Osteoblast (primary cell): Measurements from ENCODE around the gene MICALL2. TPM values are rescaled to one million over a fixed set of nuclear protein-coding genes. Genes with fewer than 3 reads are reported as not detected.

Experiments
- DNase-seq: peaks from one replicate; pipeline ENCODE4 v3.0.0; 2011; ENCODE audit warnings: low spot score, mixed read lengths; ENCODE audit not compliant: insufficient read length; ENCODE audit errors: missing footprints
- H2AFZ ChIP-seq: 2 replicates; pipeline ENCODE4 v1.6.0; 2011; ENCODE audit warnings: mild to moderate bottlenecking, low read length
- H3K27ac ChIP-seq: 2 replicates; pipeline ENCODE4 v1.5.1; 2011; ENCODE audit warnings: mild to moderate bottlenecking, low read depth, low read length, moderate library complexity
- H3K27me3 ChIP-seq: 2 replicates; pipeline ENCODE4 v1.6.0; 2012; ENCODE audit warnings: mild to moderate bottlenecking, control low read depth, inconsistent platforms, low read length, moderate library complexity; ENCODE audit not compliant: insufficient read depth
- H3K36me3 ChIP-seq: 2 replicates; pipeline ENCODE4 v1.5.1; 2011; ENCODE audit warnings: mild to moderate bottlenecking, low read length, control low read depth, moderate library complexity; ENCODE audit not compliant: insufficient read depth
- H3K4me1 ChIP-seq: 2 replicates; pipeline ENCODE4 v1.5.1; 2011; ENCODE audit warnings: mild to moderate bottlenecking, low read length, control low read depth, moderate library complexity; ENCODE audit not compliant: insufficient read depth
- H3K4me2 ChIP-seq: 2 replicates; pipeline ENCODE4 v1.6.0; 2011; ENCODE audit warnings: mild to moderate bottlenecking, low read length; ENCODE audit not compliant: insufficient read depth
- H3K4me3 ChIP-seq: fragments of 200-600 bp; sonication (generic); 3 replicates; pipeline ENCODE4 v1.5.1; 2012; ENCODE audit warnings: mild to moderate bottlenecking, low read length, inconsistent platforms; ENCODE audit not compliant: insufficient read depth
- H3K79me2 ChIP-seq: 2 replicates; pipeline ENCODE4 v1.6.0; 2012; ENCODE audit warnings: mild to moderate bottlenecking, low read length, control low read depth, inconsistent platforms; ENCODE audit not compliant: insufficient read depth
- H3K9me3 ChIP-seq: 2 replicates; pipeline ENCODE4 v1.5.1; 2011; ENCODE audit warnings: low read depth, low read length, control low read depth
- H4K20me1 ChIP-seq: 2 replicates; pipeline ENCODE4 v1.6.0; 2012; ENCODE audit warnings: mild to moderate bottlenecking, low read length, control low read depth; ENCODE audit not compliant: insufficient read depth
- total RNA-seq: library from RNA; depleted of rRNA; stranded (reverse); fragments of >200 nt; gene quantifications from 2 replicates; pipeline ENCODE4 v1.2.3, GENCODE V29; 2012
- TF ChIP-seq, protein P1 (sequence below): IDR thresholded peaks from 2 replicates; pipeline ENCODE4 v1.5.1; 2011; ENCODE audit warnings: mild to moderate bottlenecking, low read depth, low read length, moderate library complexity; ENCODE audit errors: extremely low read depth

MICALL2 gene
- total RNA-seq, 1 donor, result 30.4 TPM

DNA sequence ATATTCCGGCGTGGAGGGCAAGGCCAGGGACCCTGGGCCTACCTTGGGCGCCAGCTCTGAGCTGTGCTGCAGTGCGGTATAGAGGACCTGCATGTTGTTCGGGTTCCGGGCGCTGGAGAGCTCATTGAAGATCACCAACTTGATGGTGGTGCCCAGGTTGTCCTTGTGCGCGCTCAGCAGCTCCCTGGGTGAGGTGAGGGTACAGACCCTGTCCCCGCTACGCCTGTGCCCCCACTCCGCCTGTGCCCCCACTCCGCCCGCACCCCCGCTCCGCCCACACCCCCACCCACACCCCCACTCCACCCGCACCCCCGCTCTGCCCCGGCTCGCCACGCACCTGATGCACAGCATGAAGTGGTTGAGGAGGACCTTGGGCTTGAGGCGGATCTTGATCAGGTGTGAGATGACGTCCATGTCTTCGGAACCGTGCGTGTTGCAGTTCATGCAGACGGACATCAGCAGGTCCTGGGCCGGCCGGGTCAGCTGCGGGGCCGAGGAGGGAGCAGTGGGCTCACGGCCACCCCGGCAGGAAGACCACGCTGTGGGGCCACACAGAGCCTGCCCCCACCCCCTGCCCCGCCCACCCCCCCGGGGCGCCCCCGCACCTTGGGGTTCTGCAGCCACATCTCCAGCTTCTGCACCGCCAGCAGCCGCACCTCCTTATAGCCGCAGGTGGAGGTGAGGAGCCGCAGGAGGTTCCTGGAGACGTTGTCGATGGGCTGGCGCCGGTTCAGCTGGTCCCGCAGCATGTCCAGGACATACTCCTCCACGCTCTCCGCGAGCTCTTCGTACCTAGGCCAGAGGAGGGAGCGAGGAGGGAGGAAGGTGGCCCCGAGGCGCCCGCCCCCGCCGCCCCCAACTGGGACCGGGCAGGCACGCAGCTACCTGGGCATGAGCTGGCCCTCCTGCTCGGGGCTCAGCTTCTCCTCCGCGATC is 39.4 kb upstream of the MICALL2 start:
- Histone ChIP-seq H3K4me1 (peaks cover 11% of the 10 kb centered on the region), H3K4me3 (no peak overlapping the region), H4K20me1 (peaks cover 24% of the 10 kb centered on the region), H2AFZ (no peak overlapping the region), H3K4me2 (no peak overlapping the region), H3K27ac (no peak overlapping the region), H3K36me3 (peaks cover 39% of the 10 kb centered on the region), H3K9me3 (no peaks in the 10 kb centered on the region), H3K79me2 (peaks cover 36% of the 10 kb centered on the region), H3K27me3 (no peaks in the 10 kb centered on the region)
- no peak for DNase-seq
- TF ChIP-seq, protein P1, sequence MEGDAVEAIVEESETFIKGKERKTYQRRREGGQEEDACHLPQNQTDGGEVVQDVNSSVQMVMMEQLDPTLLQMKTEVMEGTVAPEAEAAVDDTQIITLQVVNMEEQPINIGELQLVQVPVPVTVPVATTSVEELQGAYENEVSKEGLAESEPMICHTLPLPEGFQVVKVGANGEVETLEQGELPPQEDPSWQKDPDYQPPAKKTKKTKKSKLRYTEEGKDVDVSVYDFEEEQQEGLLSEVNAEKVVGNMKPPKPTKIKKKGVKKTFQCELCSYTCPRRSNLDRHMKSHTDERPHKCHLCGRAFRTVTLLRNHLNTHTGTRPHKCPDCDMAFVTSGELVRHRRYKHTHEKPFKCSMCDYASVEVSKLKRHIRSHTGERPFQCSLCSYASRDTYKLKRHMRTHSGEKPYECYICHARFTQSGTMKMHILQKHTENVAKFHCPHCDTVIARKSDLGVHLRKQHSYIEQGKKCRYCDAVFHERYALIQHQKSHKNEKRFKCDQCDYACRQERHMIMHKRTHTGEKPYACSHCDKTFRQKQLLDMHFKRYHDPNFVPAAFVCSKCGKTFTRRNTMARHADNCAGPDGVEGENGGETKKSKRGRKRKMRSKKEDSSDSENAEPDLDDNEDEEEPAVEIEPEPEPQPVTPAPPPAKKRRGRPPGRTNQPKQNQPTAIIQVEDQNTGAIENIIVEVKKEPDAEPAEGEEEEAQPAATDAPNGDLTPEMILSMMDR, result no peak

DNA sequence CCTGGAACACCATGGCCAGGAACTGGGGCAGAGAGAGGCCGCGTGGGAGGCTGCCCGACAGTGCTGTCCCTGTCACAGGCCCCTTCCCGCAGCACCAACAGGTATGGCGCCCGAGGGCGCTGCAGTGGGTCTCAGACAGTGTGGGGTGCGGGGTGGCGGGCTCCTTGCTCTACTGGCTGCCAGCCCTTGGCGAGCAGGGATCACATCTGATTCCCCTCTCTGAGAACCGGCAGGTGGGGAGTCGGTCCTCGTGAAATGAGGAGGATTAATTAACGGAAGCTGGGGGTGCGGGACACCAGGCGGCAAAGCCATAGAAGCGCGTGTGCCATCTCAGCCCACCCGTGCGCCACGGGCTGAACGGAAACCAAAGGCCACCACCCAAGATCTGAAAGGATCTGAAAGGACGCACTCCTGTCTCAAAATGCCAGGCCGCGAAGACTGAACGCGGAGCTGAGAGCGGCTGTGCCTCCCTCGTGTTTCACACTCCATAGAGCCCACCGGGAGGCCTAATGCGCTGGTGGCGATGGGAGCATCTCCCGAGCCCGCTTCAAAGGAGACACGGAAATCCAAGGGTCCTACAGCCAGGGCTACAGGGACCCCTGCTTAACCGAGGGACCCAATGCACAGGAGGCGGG is 38.1 kb upstream of the MICALL2 start:
- Histone ChIP-seq H4K20me1 (peaks cover 11% of the 10 kb centered on the region), H3K4me2 (no peak overlapping the region), H3K4me1 (peaks cover under 1% of the 10 kb centered on the region), H2AFZ (no peak overlapping the region), H3K36me3 (peaks cover 34% of the 10 kb centered on the region), H3K9me3 (no peaks in the 10 kb centered on the region), H3K4me3 (no peak overlapping the region), H3K27ac (no peak overlapping the region), H3K79me2 (peaks cover 24% of the 10 kb centered on the region), H3K27me3 (no peaks in the 10 kb centered on the region)
- TF ChIP-seq, protein P1, result no peak
- DNase-seq, result no peak

DNA sequence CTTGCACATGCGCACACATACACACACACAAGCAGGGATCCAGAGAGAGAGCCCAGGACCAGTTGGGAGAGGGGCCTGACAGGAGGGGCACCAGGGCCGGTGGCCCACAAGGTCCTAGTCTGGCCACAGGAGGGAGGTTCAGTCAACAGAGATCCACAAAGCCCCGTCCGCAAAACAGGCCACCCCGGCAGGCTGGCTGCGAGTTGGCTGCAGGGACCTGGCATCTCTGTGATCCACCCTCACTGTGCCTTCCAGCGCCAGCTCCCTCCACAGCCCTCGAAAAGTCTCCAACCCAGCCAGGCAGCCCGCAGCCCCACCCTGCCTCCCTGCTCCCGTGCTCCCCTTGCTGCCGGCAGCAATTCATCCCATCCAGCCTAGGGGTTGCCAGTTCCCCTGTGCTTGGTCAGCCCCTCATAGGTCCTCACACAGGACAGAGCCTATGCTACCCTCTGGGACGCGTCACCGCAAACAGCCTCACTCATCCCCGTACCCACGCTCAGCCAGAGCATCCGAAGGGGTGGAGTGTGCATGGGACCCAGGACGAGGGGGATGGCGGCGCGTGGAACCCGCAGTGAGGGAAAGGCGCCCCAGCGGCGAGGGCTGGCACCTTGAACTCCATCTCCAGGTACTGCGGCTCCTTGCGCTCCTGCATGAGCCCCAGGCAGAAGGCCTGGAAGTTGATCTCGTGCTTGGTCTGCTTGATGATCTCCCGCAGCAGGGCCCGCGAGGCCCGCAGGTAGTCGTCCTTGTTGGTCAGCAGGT is 37.4 kb upstream of the MICALL2 start:
- Histone ChIP-seq H3K27me3 (no peaks in the 10 kb centered on the region), H3K36me3 (peaks cover 32% of the 10 kb centered on the region), H3K27ac (no peak overlapping the region), H3K79me2 (peaks cover 17% of the 10 kb centered on the region), H3K4me2 (no peak overlapping the region), H3K4me1 (no peaks in the 10 kb centered on the region), H2AFZ (no peak overlapping the region), H3K9me3 (no peaks in the 10 kb centered on the region), H4K20me1 (peaks cover 4% of the 10 kb centered on the region), H3K4me3 (no peak overlapping the region)
- no peak for DNase-seq
- TF ChIP-seq, protein P1, result no peak
